Right renal cortex interstitium (tissue), 3 donors: Measurements from ENCODE around the gene PHTF2. TPM values are rescaled to one million over a fixed set of nuclear protein-coding genes. Genes with fewer than 3 reads are reported as not detected.

Experiments
- DNase-seq, 3 donors: peaks; one replicate each; pipeline ENCODE4 v3.0.0-alpha.2; 2013; ENCODE audit warnings: low read depth in 3 of 3, low spot score in 2 of 3
- polyA plus RNA-seq, 3 donors: library from polyadenylated mRNA; unstranded; fragments of 120-200 nt; gene quantifications; one replicate each; pipeline ENCODE4 v1.2.1, GENCODE V29; 2013; ENCODE audit not compliant: insufficient read length in 3 of 3

The PHTF2 gene
- polyA plus RNA-seq, 3 donors, result 22.2 to 28.8 (median 25.9) TPM

GRCh38 chr7:77917500-77918262 lies 119.1 kb downstream of the PHTF2 start:
- DNase-seq, result no peak

GRCh38 chr7:77918676-77919075 lies 120.1 kb downstream of the PHTF2 start:
- DNase-seq, result no peak

GRCh38 chr7:77923419-77923818 lies 124.8 kb downstream of the PHTF2 start:
- no peak for DNase-seq

GRCh38 chr7:77930496-77930895 lies 131.9 kb downstream of the PHTF2 start:
- no peak for DNase-seq

- no peak for DNase-seq
Observed at GRCh38 chr7:77931841-77932240, 133.3 kb downstream of the PHTF2 start.

- DNase-seq, result no peak
Observed at GRCh38 chr7:77933394-77933793, 134.8 kb downstream of the PHTF2 start.

- DNase-seq, result no peak
Observed at GRCh38 chr7:77935652-77936348, 137.2 kb downstream of the PHTF2 start.

- peak in 1 of 3 donors; percentile 7 for DNase-seq
Observed at GRCh38 chr7:77940647-77941046, 142.1 kb downstream of the PHTF2 start.

- DNase-seq, result no peak
Observed at GRCh38 chr7:77942431-77942830, 143.9 kb downstream of the PHTF2 start.

GRCh38 chr7:77944183-77945182 lies 145.9 kb downstream of the PHTF2 start:
- DNase-seq, result no peak

- DNase-seq, result no peak
Observed at GRCh38 chr7:77950548-77950947, 152.0 kb downstream of the PHTF2 start.

GRCh38 chr7:77954773-77955555 lies 156.4 kb downstream of the PHTF2 start:
- no peak for DNase-seq

GRCh38 chr7:77958436-77958835 lies 159.9 kb downstream of the PHTF2 start:
- DNase-seq, result no peak

- no peak for DNase-seq
Observed at GRCh38 chr7:77959080-77959479, 160.5 kb downstream of the PHTF2 start.

GRCh38 chr7:77960336-77960735 lies 161.8 kb downstream of the PHTF2 start:
- no peak for DNase-seq

- DNase-seq, result no peak
Observed at GRCh38 chr7:77967429-77967828, 168.9 kb downstream of the PHTF2 start.

GRCh38 chr7:77971726-77972125 lies 173.2 kb downstream of the PHTF2 start:
- no peak for DNase-seq

- DNase-seq, result no peak
Observed at GRCh38 chr7:77975672-77976480, 177.3 kb downstream of the PHTF2 start.

- no peak for DNase-seq
Observed at GRCh38 chr7:77979219-77979618, 180.6 kb downstream of the PHTF2 start.
